Gastroesophageal sphincter (tissue), 4 donors: Measurements from ENCODE around the gene NOX3. TPM values are rescaled to one million over a fixed set of nuclear protein-coding genes. Genes with fewer than 3 reads are reported as not detected.

Experiments
- ATAC-seq: fragments of 150-250 bp; one replicate; pipeline ENCODE4 v1.9.1; 2016; ENCODE audit warnings: mild to moderate bottlenecking, moderate library complexity
- H3K27ac ChIP-seq, 4 donors: fragments of 200-600 bp; sonication (generic) in 3 of 4; 1 replicate in 3 of 4; 2 replicates in 1 of 4; pipeline ENCODE4 v1.5.1; 2016 to 2019
- H3K27me3 ChIP-seq: fragments of 200-600 bp; sonication (generic); one replicate; pipeline ENCODE4 v1.5.1; 2019
- H3K36me3 ChIP-seq, 2 donors: fragments of 200-600 bp; sonication (generic); one replicate each; pipeline ENCODE4 v1.5.1; 2019; ENCODE audit warnings: control low read depth in 1 of 2
- H3K4me1 ChIP-seq, 3 donors: fragments of 200-600 bp; sonication (generic); 1 replicate in 2 of 3; 2 replicates in 1 of 3; pipeline ENCODE4 v1.5.1; 2016 to 2019; ENCODE audit warnings: control low read depth in 2 of 3
- H3K4me3 ChIP-seq, 2 donors: fragments of 200-600 bp; sonication (generic); one replicate each; pipeline ENCODE4 v1.5.1; 2019; ENCODE audit warnings: mild to moderate bottlenecking in 1 of 2, moderate library complexity in 1 of 2
- H3K9me3 ChIP-seq, 3 donors: fragments of 200-600 bp; sonication (generic); one replicate each; pipeline ENCODE4 v1.5.1; 2017 to 2019; ENCODE audit warnings: control low read depth in 2 of 3
- CTCF ChIP-seq, 4 experiments: fragments of 200-600 bp in 2 of 4; fragments of 450-650 bp in 2 of 4; sonication (generic) in 1 of 4; IDR thresholded peaks; one replicate each; pipeline ENCODE4 v1.5.1; 2017 to 2019; ENCODE audit warnings: antibody characterized with exemption in 4 of 4, mild to moderate bottlenecking in 2 of 4, moderate library complexity in 2 of 4
- EP300 ChIP-seq: sonication (generic); formaldehyde crosslinking; IDR thresholded peaks from one replicate; pipeline ENCODE4 v1.6.1; 2017; ENCODE audit warnings: antibody characterized with exemption, mild to moderate bottlenecking
- POLR2A ChIP-seq, 2 donors: fragments of 450-650 bp; IDR thresholded peaks; one replicate each; pipeline ENCODE4 v1.6.1; 2017; ENCODE audit warnings: antibody characterized with exemption in 2 of 2, mild to moderate bottlenecking in 2 of 2, moderate library complexity in 1 of 2
- POLR2AphosphoS5 ChIP-seq: sonication (generic); formaldehyde crosslinking; IDR thresholded peaks from one replicate; pipeline ENCODE4 v1.6.1; 2017; ENCODE audit warnings: antibody characterized with exemption
- WGBS, 2 donors: methylation state at CpG; one replicate each; pipeline ENCODE4 v1.1.5; 2018; ENCODE audit warnings: low coverage in 1 of 2; 5-methylcytosine and 5-hydroxymethylcytosine counted together
- total RNA-seq, 4 donors: library from RNA; depleted of rRNA; stranded (reverse); fragments of >200 nt; gene quantifications; one replicate each; pipeline ENCODE4 v1.1.0, GENCODE V29; 2016

NOX3 gene
- total RNA-seq, 4 donors from 2014 or later, result 0.54 TPM; not detected in 3

GRCh38 chr6:155497273-155497672 lies 41.6 kb upstream of the NOX3 start:
- H3K4me1 ChIP-seq, result peaks cover 11 to 30% (median 14%) of the 10 kb centered on the region in 3 donors
- no peak for TF ChIP-seq EP300

GRCh38 chr6:155495011-155495768 lies 39.6 kb upstream of the NOX3 start:
- Histone ChIP-seq H3K4me3 (no peak overlapping the region), H3K4me1 (peaks cover 11 to 30% (median 14%) of the 10 kb centered on the region in 3 donors), H3K27me3 (no peaks in the 10 kb centered on the region), H3K9me3 (no peaks in the 10 kb centered on the region), H3K27ac (peak overlapping the region; percentile 60 to 81 (median 74)), H3K36me3 (no peaks in the 10 kb centered on the region)
- ATAC-seq, result peak; percentile 82
- TF ChIP-seq EP300 (no peak), POLR2A (IDR thresholded peaks at IDR 0.05) (no peak), POLR2AphosphoS5 (peak; percentile 86), CTCF (IDR thresholded peaks at IDR 0.05) (peak in 3 of 4 experiments; percentile 24 to 48 (median 42))
- WGBS, 2 donors, result 62 to 64% methylated on average over 3 to 11 of the region's 11 CpGs

More at GRCh38 chr6:155497273-155497672, 41.6 kb upstream of the NOX3 start:
- no peaks in the 10 kb centered on the region for H3K9me3 ChIP-seq
- H3K4me3 ChIP-seq, result no peak overlapping the region
- no peak for ATAC-seq
- H3K27ac ChIP-seq, result no peak overlapping the region
- H3K27me3 ChIP-seq, result no peaks in the 10 kb centered on the region
- 78 to 95% methylated on average over 3 of the region's 3 CpGs for WGBS, 2 donors
- H3K36me3 ChIP-seq, result no peaks in the 10 kb centered on the region

- Histone ChIP-seq H3K27ac (peak overlapping the region; percentile 69 to 81 (median 74)), H3K27me3 (no peaks in the 10 kb centered on the region), H3K9me3 (no peaks in the 10 kb centered on the region), H3K4me1 (peaks cover 11 to 30% (median 14%) of the 10 kb centered on the region in 3 donors), H3K36me3 (no peaks in the 10 kb centered on the region), H3K4me3 (no peak overlapping the region)
- WGBS, 2 donors, result 0 to 3% methylated on average over 3 to 4 of the region's 4 CpGs
- peak; percentile 95 for TF ChIP-seq POLR2AphosphoS5
- no peak for TF ChIP-seq CTCF (IDR thresholded peaks at IDR 0.05)
- no peak for TF ChIP-seq POLR2A (IDR thresholded peaks at IDR 0.05)
- TF ChIP-seq EP300, result no peak
- ATAC-seq, result peak; percentile 91
Measured at GRCh38 chr6:155493694-155494143, 38.1 kb upstream of the NOX3 start.

GRCh38 chr6:155493026-155493693 lies 37.5 kb upstream of the NOX3 start:
- TF ChIP-seq EP300, result no peak
- TF ChIP-seq POLR2AphosphoS5, result no peak
- TF ChIP-seq CTCF (IDR thresholded peaks at IDR 0.05), result no peak
- no peak for TF ChIP-seq POLR2A (IDR thresholded peaks at IDR 0.05)
- no peak for ATAC-seq
- H3K27ac ChIP-seq, result peak overlapping the region; percentile 69 to 81 (median 74)

GRCh38 chr6:155492061-155492735 lies 36.6 kb upstream of the NOX3 start:
- no peak for ATAC-seq
- H3K4me3 ChIP-seq, result no peak overlapping the region
- H3K36me3 ChIP-seq, result no peaks in the 10 kb centered on the region
- H3K9me3 ChIP-seq, result no peaks in the 10 kb centered on the region
- TF ChIP-seq POLR2AphosphoS5, result no peak
- no peak for TF ChIP-seq EP300
- no peak for TF ChIP-seq POLR2A (IDR thresholded peaks at IDR 0.05)
- no peak for TF ChIP-seq CTCF (IDR thresholded peaks at IDR 0.05)
- no peaks in the 10 kb centered on the region for H3K27me3 ChIP-seq
- H3K4me1 ChIP-seq, result peaks cover 11 to 30% (median 12%) of the 10 kb centered on the region in 3 donors
- WGBS, 2 donors, result 81 to 100% methylated on average over 2 of the region's 2 CpGs
- peak overlapping the region in 1 of 4 donors; percentile 77 for H3K27ac ChIP-seq

More at GRCh38 chr6:155493026-155493693, 37.5 kb upstream of the NOX3 start:
- WGBS, 2 donors, result 93 to 100% methylated on average over 2 to 3 of the region's 3 CpGs
- H3K9me3 ChIP-seq, result no peaks in the 10 kb centered on the region
- H3K36me3 ChIP-seq, result no peaks in the 10 kb centered on the region
- H3K27me3 ChIP-seq, result no peaks in the 10 kb centered on the region
- no peak overlapping the region for H3K4me3 ChIP-seq
- H3K4me1 ChIP-seq, result peaks cover 11 to 30% (median 14%) of the 10 kb centered on the region in 3 donors
